SH-SY5Y (cell line): ENCODE results near the gene BTLA.

Source experiments
- GATA2 ChIP-seq: IDR thresholded peaks from 2 replicates; pipeline ENCODE4 v1.6.1; 2011; ENCODE audit warnings: mild to moderate bottlenecking, low read depth, low read length
- GATA3 ChIP-seq: IDR thresholded peaks from 2 replicates; pipeline ENCODE4 v1.6.1; 2011; ENCODE audit warnings: low read depth, mild to moderate bottlenecking, low read length, moderate library complexity

DNA sequence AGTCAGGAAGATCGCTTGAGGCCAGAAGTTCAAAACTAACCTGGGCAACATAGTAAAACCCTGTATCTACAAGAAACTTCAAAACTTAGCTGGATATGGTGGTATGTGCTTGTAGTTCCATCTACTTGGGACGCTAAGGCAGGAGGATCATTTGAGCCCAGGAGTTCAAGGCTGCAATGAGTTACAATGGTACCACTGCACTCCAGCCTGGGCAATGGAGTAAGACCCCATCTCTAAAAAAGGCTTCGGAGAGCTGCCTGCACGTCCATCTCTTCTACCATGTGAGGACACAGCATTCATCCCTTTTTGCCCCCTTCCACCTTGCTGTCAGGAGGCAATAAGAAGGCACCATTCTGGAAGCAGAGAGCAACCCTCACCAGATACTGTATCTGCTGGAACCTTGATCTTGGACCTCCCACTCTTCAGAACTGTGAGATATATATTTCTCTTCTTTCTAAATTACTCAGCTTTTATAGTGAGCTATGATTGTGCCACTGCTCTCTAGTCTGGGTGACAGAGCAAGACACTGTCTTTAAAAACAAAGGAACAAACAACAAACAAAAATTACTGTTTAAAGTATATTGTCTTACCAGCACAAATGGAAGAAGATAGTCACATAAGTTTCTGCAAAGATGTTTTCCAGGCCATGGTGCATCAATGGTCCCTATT, 4.2 kb upstream of the BTLA start:
- no peak for TF ChIP-seq GATA2
- no peak for TF ChIP-seq GATA3
